Prostate gland (tissue), 2 donors: ENCODE data around the gene NID1. TPM values are rescaled to one million over a fixed set of nuclear protein-coding genes. Genes with fewer than 3 reads are reported as not detected.

Experiments used
- DNase-seq: peaks from one replicate; pipeline ENCODE4 v3.0.0-alpha.2; 2019; ENCODE audit warnings: low spot score
- H3K27ac ChIP-seq, 2 donors: fragments of 200-600 bp; sonication (generic); 2 replicates each; pipeline ENCODE4 v1.5.1; 2017 to 2019
- H3K27me3 ChIP-seq: fragments of 200-600 bp; sonication (generic); replicated peaks from 2 replicates; pipeline ENCODE4 v1.5.1; 2019; ENCODE audit not compliant: insufficient read depth
- H3K36me3 ChIP-seq, 2 donors: fragments of 200-600 bp; sonication (generic); 1 replicate in 1 of 2; 2 replicates in 1 of 2; pipeline versions ENCODE4 v1.5.1 to v1.8.1; 2017 to 2019
- H3K4me1 ChIP-seq: fragments of 200-600 bp; sonication (generic); replicated peaks from 2 replicates; pipeline ENCODE4 v1.5.1; 2019
- H3K4me3 ChIP-seq, 2 donors: fragments of 200-600 bp; sonication (generic); 2 replicates each; pipeline ENCODE4 v1.5.1; 2017 to 2019
- H3K9me3 ChIP-seq: fragments of 200-600 bp; sonication (generic); 2 replicates; pipeline ENCODE4 v1.5.1; 2017
- POLR2A ChIP-seq: fragments of 450-650 bp; IDR thresholded peaks from one replicate; pipeline ENCODE4 v1.6.1; 2016; ENCODE audit warnings: antibody characterized with exemption, mild to moderate bottlenecking
- POLR2AphosphoS5 ChIP-seq: sonication (generic); formaldehyde crosslinking; IDR thresholded peaks from one replicate; pipeline ENCODE4 v1.6.1; 2017; ENCODE audit warnings: antibody characterized with exemption
- WGBS: methylation state at CpG from one replicate; pipeline ENCODE4 v1.1.5; 2018; 5-methylcytosine and 5-hydroxymethylcytosine counted together
- intact Hi-C: fragments of 100-400 bp; cut with DNase I; formaldehyde crosslinking; loops from one replicate; pipeline ENCODE4 v1.14.2; 2022
- total RNA-seq, 2 donors: library from RNA; depleted of rRNA; stranded (reverse); fragments of >200 nt; gene quantifications; one replicate each; pipeline ENCODE4 v1.1.0, GENCODE V29; 2016
- TF ChIP-seq, protein P1 (sequence below), 4 experiments: fragments of 200-600 bp in 2 of 4; fragments of 450-650 bp in 2 of 4; sonication (generic) in 2 of 4; IDR thresholded peaks; 1 replicate in 3 of 4; 2 replicates in 1 of 4; pipeline ENCODE4 v1.5.1; 2016 to 2019; ENCODE audit warnings: antibody characterized with exemption in 4 of 4, mild to moderate bottlenecking in 2 of 4, moderate library complexity in 2 of 4

NID1 gene
- total RNA-seq, 2 donors from 2014 or later = 21.6 to 74.9 TPM

DNA sequence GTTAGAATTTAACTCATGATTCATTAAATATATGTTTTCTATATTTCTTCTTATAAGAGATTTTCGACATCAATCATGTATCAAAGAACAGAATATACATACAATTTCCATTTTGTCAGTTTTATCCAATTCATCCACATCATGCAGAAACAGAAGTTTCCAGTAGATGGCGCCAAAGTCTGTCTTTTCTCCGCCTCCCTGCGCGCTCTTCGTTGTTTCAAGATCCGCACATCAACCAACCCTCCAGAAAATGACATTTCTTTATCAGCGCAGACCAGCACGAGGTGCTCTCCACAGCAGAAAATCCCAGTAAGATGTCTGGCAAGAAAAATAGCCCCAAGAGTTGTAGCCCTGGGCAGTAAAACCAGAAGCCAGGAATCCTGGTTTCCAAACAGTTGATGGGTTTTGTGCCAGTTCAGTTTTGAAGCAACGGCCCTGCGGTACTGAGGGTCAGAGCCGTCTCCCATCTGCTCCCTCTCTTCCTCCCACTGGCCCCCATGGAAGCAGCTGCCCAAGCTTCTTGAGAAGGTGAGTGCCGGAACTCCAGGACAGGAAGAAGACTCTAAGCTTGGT lies 38.8 kb upstream of the NID1 start:
- no peaks in the 10 kb centered on the region for H3K36me3 ChIP-seq
- no peak for TF ChIP-seq POLR2A
- TF ChIP-seq POLR2AphosphoS5 = no peak
- TF ChIP-seq, protein P1, sequence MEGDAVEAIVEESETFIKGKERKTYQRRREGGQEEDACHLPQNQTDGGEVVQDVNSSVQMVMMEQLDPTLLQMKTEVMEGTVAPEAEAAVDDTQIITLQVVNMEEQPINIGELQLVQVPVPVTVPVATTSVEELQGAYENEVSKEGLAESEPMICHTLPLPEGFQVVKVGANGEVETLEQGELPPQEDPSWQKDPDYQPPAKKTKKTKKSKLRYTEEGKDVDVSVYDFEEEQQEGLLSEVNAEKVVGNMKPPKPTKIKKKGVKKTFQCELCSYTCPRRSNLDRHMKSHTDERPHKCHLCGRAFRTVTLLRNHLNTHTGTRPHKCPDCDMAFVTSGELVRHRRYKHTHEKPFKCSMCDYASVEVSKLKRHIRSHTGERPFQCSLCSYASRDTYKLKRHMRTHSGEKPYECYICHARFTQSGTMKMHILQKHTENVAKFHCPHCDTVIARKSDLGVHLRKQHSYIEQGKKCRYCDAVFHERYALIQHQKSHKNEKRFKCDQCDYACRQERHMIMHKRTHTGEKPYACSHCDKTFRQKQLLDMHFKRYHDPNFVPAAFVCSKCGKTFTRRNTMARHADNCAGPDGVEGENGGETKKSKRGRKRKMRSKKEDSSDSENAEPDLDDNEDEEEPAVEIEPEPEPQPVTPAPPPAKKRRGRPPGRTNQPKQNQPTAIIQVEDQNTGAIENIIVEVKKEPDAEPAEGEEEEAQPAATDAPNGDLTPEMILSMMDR (IDR thresholded peaks at IDR 0.05) = peak; percentile 77 to 88 (median 84)
- peak; percentile 37 for DNase-seq
- no peak overlapping the region for H3K4me3 ChIP-seq
- intact Hi-C loops = no loop called here
- no peaks in the 10 kb centered on the region for H3K9me3 ChIP-seq
- no peaks in the 10 kb centered on the region for H3K4me1 ChIP-seq
- H3K27ac ChIP-seq = no peak overlapping the region
- H3K27me3 ChIP-seq = no peaks in the 10 kb centered on the region
- WGBS = 19% methylated on average over 13 of the region's 13 CpGs

- no peaks in the 10 kb centered on the region for H3K4me1 ChIP-seq
- TF ChIP-seq, protein P1 (IDR thresholded peaks at IDR 0.05) = no peak
- no peaks in the 10 kb centered on the region for H3K9me3 ChIP-seq
- H3K4me3 ChIP-seq = no peak overlapping the region
- intact Hi-C loops = no loop called here
- no peak overlapping the region for H3K27ac ChIP-seq
- no peaks in the 10 kb centered on the region for H3K36me3 ChIP-seq
- DNase-seq = no peak
- 29% methylated on average over 7 of the region's 7 CpGs for WGBS
- H3K27me3 ChIP-seq = no peaks in the 10 kb centered on the region
Observed at GRCh38 chr1:236103059-236103458, 38.2 kb upstream of the NID1 start.

GRCh38 chr1:236102611-236103010 lies 37.7 kb upstream of the NID1 start:
- Histone ChIP-seq H3K27me3 (no peaks in the 10 kb centered on the region), H3K27ac (no peak overlapping the region), H3K4me1 (no peaks in the 10 kb centered on the region), H3K36me3 (no peaks in the 10 kb centered on the region), H3K9me3 (no peaks in the 10 kb centered on the region), H3K4me3 (no peak overlapping the region)
- WGBS = 74% methylated on average over 7 of the region's 11 CpGs
- TF ChIP-seq, protein P1 (IDR thresholded peaks at IDR 0.05) = no peak
- no peak for TF ChIP-seq POLR2A
- no peak for TF ChIP-seq POLR2AphosphoS5
- intact Hi-C loops = no loop called here
- DNase-seq = no peak

- no peaks in the 10 kb centered on the region for H3K36me3 ChIP-seq
- H3K4me1 ChIP-seq = no peaks in the 10 kb centered on the region
- H3K27me3 ChIP-seq = no peaks in the 10 kb centered on the region
- no peak overlapping the region for H3K4me3 ChIP-seq
- no peak for DNase-seq
- WGBS = 89% methylated on average over 10 of the region's 10 CpGs
- TF ChIP-seq POLR2A = no peak
- TF ChIP-seq POLR2AphosphoS5 = no peak
- TF ChIP-seq, protein P1 (IDR thresholded peaks at IDR 0.05) = no peak
- no peaks in the 10 kb centered on the region for H3K9me3 ChIP-seq
- H3K27ac ChIP-seq = no peak overlapping the region
- intact Hi-C loops = no loop called here
Observed at GRCh38 chr1:236101233-236102200, 36.6 kb upstream of the NID1 start.
